Psoas muscle (tissue), 8 donors: ENCODE measurements around the gene UBE2C. TPM values are rescaled to one million over a fixed set of nuclear protein-coding genes. Genes with fewer than 3 reads are reported as not detected.

ENCODE experiments used
- ATAC-seq, 4 donors: fragments of 200-7000 bp; cut with Tn5 transposase; one replicate each; pipeline ENCODE4 v1.9.1; 2020; ENCODE audit warnings: moderate library complexity in 3 of 4, mild to moderate bottlenecking in 2 of 4
- DNase-seq, 2 donors: peaks; one replicate each; pipeline ENCODE4 v3.0.0-alpha.2; 2020
- H3K27ac ChIP-seq: fragments of 200-600 bp; one replicate; pipeline ENCODE4 v1.8.0; 2022
- H3K27me3 ChIP-seq, 3 donors: fragments of 200-600 bp in 1 of 3; one replicate each; pipeline versions ENCODE4 v1.6.1 to v1.8.0; 2013 to 2022; ENCODE audit warnings: low read length in 2 of 3, mild to moderate bottlenecking in 2 of 3, moderate library complexity in 1 of 3; ENCODE audit not compliant: insufficient read depth in 3 of 3
- H3K36me3 ChIP-seq, 2 donors: fragments of 200-600 bp in 1 of 2; one replicate each; pipeline versions ENCODE4 v1.6.1 to v1.8.0; 2013 to 2022; ENCODE audit warnings: low read depth in 1 of 2, mild to moderate bottlenecking in 1 of 2, moderate library complexity in 1 of 2; ENCODE audit not compliant: insufficient read depth in 1 of 2
- H3K4me1 ChIP-seq: fragments of 200-600 bp; one replicate; pipeline ENCODE4 v1.8.0; 2022
- H3K4me3 ChIP-seq: fragments of 200-600 bp; one replicate; pipeline ENCODE4 v1.8.0; 2022; ENCODE audit warnings: mild to moderate bottlenecking
- H3K9me3 ChIP-seq: fragments of 200-600 bp; one replicate; pipeline ENCODE4 v1.8.0; 2022
- CTCF ChIP-seq: fragments of 200-600 bp; IDR thresholded peaks from one replicate; pipeline ENCODE4 v1.8.0; 2022; ENCODE audit warnings: antibody characterized with exemption
- WGBS, 3 donors: extraction: QIAGEN DNeasy Blood & Tissue Kit; methylation state at CpG; one replicate each; pipeline versions ENCODE4 v1.1.6 to v1.1.7; 2013; 5-methylcytosine and 5-hydroxymethylcytosine counted together
- intact Hi-C, 2 donors: fragments of 100-400 bp; cut with DNase I; formaldehyde crosslinking; loops; one replicate each; pipeline versions ENCODE4 v1.11.0 to v1.14.2; 2022
- polyA plus RNA-seq, 3 donors: library from polyadenylated mRNA; stranded (reverse); fragments of 200-250 nt; gene quantifications; one replicate each; pipeline ENCODE4 v1.2.3, GENCODE V29; 2013
- total RNA-seq, 4 donors: library from RNA; stranded (reverse); fragmentation: NEBNext Ultra II Directional in 2 of 4; extraction: Animal tissue kit (Norgen Biotek cat#: 25700) in 2 of 4; gene quantifications; one replicate each; pipeline versions ENCODE4 v1.2.1 to v1.2.4, GENCODE V29; 2021 to 2023
- donor health status: healthy with polysubstance abuse.
- donor health status: DM: no; HTN: no; CAD: no; lungs with moderate emphysema.
- donor health status: Bipolar disorder and iron deficiency.
- donor health status: healthy.
- donor health status: DM: yes; HTN: yes; CAD: no.
- donor health status: DM: no; HTN: no; CAD: no.
- donor health status: DM: no; HTN: no; CAD: no.
- donor health status: DM: yes; HTN: yes; CAD: no.

Gene UBE2C
- total and polyA plus RNA-seq, 7 donors = 0.32 to 0.42 (median 0.38) TPM; not detected in 1

- Histone ChIP-seq H3K27me3 (no peaks in the 10 kb centered on the region), H3K4me1 (peaks cover 24% of the 10 kb centered on the region), H3K36me3 (peaks cover 0 to 18% of the 10 kb centered on the region in 2 donors), H3K4me3 (peak within 1 kb of the TSS; percentile 87), H3K27ac (peak within 1 kb of the TSS; percentile 85), H3K9me3 (no peaks in the 10 kb centered on the region)
- peak; percentile 96 to 98 (median 97) for ATAC-seq
- TF ChIP-seq CTCF = no peak
- intact Hi-C loops = no loop called here
- whole genome bisulfite sequencing, 3 donors = 0 to 1% (median 0%) methylated on average over 34 to 36 of the region's 36 CpGs
- peak; percentile 87 to 93 for DNase-seq
These were observed 44.9 kb downstream of the UBE2C start, which contains the start of the genes ACOT8 and ZSWIM3 for GRCh38 chr20:45857114-45857881. TSS of gene ACOT8 (minus strand) at chr20:45857392. CDS start at chr20:45857315, 77 bp downstream. TSS of gene ZSWIM3 (plus strand) at chr20:45857614. CDS start at chr20:45857826, 212 bp downstream.

GRCh38 chr20:45857882-45858216 is 45.4 kb downstream of the UBE2C start:
- no peaks in the 10 kb centered on the region for H3K27me3 ChIP-seq
- H3K36me3 ChIP-seq = peaks cover 0 to 13% of the 10 kb centered on the region in 2 donors
- ATAC-seq (peak; percentile 2 to 22 (median 4)), DNase-seq (no peak)
- TF ChIP-seq CTCF = no peak
- peak overlapping the region; percentile 85 for H3K27ac ChIP-seq
- WGBS, 3 donors = 12 to 18% (median 13%) methylated on average over 12 to 13 of the region's 13 CpGs
- H3K9me3 ChIP-seq = no peaks in the 10 kb centered on the region
- H3K4me1 ChIP-seq = peaks cover 24% of the 10 kb centered on the region
- intact Hi-C loops = no loop called here
- peak overlapping the region; percentile 87 for H3K4me3 ChIP-seq

GRCh38 chr20:45859916-45860315 is 47.5 kb downstream of the UBE2C start:
- no peak for TF ChIP-seq CTCF
- H3K27ac ChIP-seq = no peak overlapping the region
- WGBS, 3 donors = 82 to 92% (median 85%) methylated on average over 5 of the region's 5 CpGs
- H3K9me3 ChIP-seq = no peaks in the 10 kb centered on the region
- intact Hi-C loops = no loop called here
- H3K4me1 ChIP-seq = peaks cover 17% of the 10 kb centered on the region
- H3K4me3 ChIP-seq = no peak overlapping the region
- no peaks in the 10 kb centered on the region for H3K36me3 ChIP-seq
- DNase-seq = no peak
- no peak for ATAC-seq
- no peaks in the 10 kb centered on the region for H3K27me3 ChIP-seq

GRCh38 chr20:45860560-45861220 is 48.2 kb downstream of the UBE2C start:
- 61 to 81% (median 71%) methylated on average over 7 of the region's 7 CpGs for WGBS, 3 donors

More at GRCh38 chr20:45860560-45861220, 48.2 kb downstream of the UBE2C start:
- peaks cover 10% of the 10 kb centered on the region for H3K4me1 ChIP-seq
- intact Hi-C loops = no loop called here
- H3K27me3 ChIP-seq = no peaks in the 10 kb centered on the region
- no peak for DNase-seq
- H3K36me3 ChIP-seq = no peaks in the 10 kb centered on the region
- no peak overlapping the region for H3K4me3 ChIP-seq
- no peaks in the 10 kb centered on the region for H3K9me3 ChIP-seq
- no peak for TF ChIP-seq CTCF
- ATAC-seq = no peak
- no peak overlapping the region for H3K27ac ChIP-seq
